ENCODE results near the gene DAZL.

- no peak for TF ChIP-seq SALL2 (tag by site-specific recombination; IDR thresholded peaks at IDR 0.05; ENCODE audit: borderline replicate concordance)
- TF ChIP-seq SP2 (tag by site-specific recombination; IDR thresholded peaks at IDR 0.05): no peak
Observed at GRCh38 chr3:16570113-16570512, 35.1 kb downstream of the DAZL start.

All from HEK293 (cell line).